HEK293 (cell line): Measurements from ENCODE around the gene SLA2.

Source experiments
- BCL6B ChIP-seq: fragments of 450-650 bp; formaldehyde crosslinking; IDR thresholded peaks from 2 replicates; pipeline ENCODE4 v1.5.1; 2017; ENCODE audit warnings: missing biosample characterization, missing genetic modification characterization
- IKZF3 ChIP-seq: fragments of 450-650 bp; IDR thresholded peaks from 2 replicates; pipeline ENCODE4 v1.5.0; 2018; ENCODE audit warnings: missing biosample characterization, mild to moderate bottlenecking, missing genetic modification characterization, moderate library complexity
- KLF8 ChIP-seq: fragments of 450-650 bp; formaldehyde crosslinking; IDR thresholded peaks from 2 replicates; pipeline ENCODE4 v1.5.1; 2016; ENCODE audit warnings: missing biosample characterization, missing genetic modification characterization
- MEIS1 ChIP-seq: sonication (generic); formaldehyde crosslinking; IDR thresholded peaks from 2 replicates; pipeline ENCODE4 v1.8.1; 2022; ENCODE audit warnings: missing genetic modification reagents, mild to moderate bottlenecking, borderline replicate concordance
- MZF1 ChIP-seq: fragments of 450-650 bp; formaldehyde crosslinking; IDR thresholded peaks from 2 replicates; pipeline ENCODE4 v1.5.1; 2017; ENCODE audit warnings: missing biosample characterization, missing genetic modification characterization, borderline replicate concordance
- PATZ1 ChIP-seq: fragments of 450-650 bp; formaldehyde crosslinking; IDR thresholded peaks from 2 replicates; pipeline ENCODE4 v1.5.1; 2016; ENCODE audit warnings: missing biosample characterization, missing genetic modification characterization
- PRDM4 ChIP-seq: fragments of 450-650 bp; formaldehyde crosslinking; IDR thresholded peaks from 2 replicates; pipeline ENCODE4 v1.5.1; 2017; ENCODE audit warnings: missing biosample characterization, missing genetic modification characterization
- SCRT1 ChIP-seq: fragments of 450-650 bp; formaldehyde crosslinking; IDR thresholded peaks from 2 replicates; pipeline ENCODE4 v1.5.1; 2016; ENCODE audit warnings: missing biosample characterization, missing genetic modification characterization, borderline replicate concordance
- TCF7L2 ChIP-seq: IDR thresholded peaks from 2 replicates; pipeline ENCODE4 v1.6.1; 2011; ENCODE audit warnings: low read depth, mild to moderate bottlenecking, inconsistent platforms, low read length, moderate library complexity, borderline replicate concordance
- YY2 ChIP-seq: fragments of 450-650 bp; formaldehyde crosslinking; IDR thresholded peaks from 2 replicates; pipeline ENCODE4 v1.5.1; 2016; ENCODE audit warnings: missing biosample characterization, missing genetic modification characterization
- ZBTB10 ChIP-seq: fragments of 450-650 bp; formaldehyde crosslinking; IDR thresholded peaks from 2 replicates; pipeline ENCODE4 v1.5.1; 2016; ENCODE audit warnings: missing biosample characterization, missing genetic modification characterization
- ZBTB20 ChIP-seq: fragments of 450-650 bp; formaldehyde crosslinking; IDR thresholded peaks from 2 replicates; pipeline ENCODE4 v1.5.1; 2016; ENCODE audit warnings: missing biosample characterization, missing genetic modification characterization
- ZBTB21 ChIP-seq: fragments of 450-650 bp; formaldehyde crosslinking; IDR thresholded peaks from 2 replicates; pipeline ENCODE4 v1.5.1; 2017; ENCODE audit warnings: missing biosample characterization, missing genetic modification characterization
- ZBTB26 ChIP-seq: fragments of 450-650 bp; formaldehyde crosslinking; optimal IDR thresholded peaks from 2 replicates; pipeline ENCODE3; 2016; ENCODE audit warnings: missing biosample characterization, mild to moderate bottlenecking, missing genetic modification characterization
- ZNF16 ChIP-seq: fragments of 450-650 bp; formaldehyde crosslinking; IDR thresholded peaks from 2 replicates; pipeline ENCODE4 v1.5.1; 2016; ENCODE audit warnings: low read depth, missing biosample characterization, missing genetic modification characterization
- ZNF211 ChIP-seq: fragments of 450-650 bp; formaldehyde crosslinking; IDR thresholded peaks from 2 replicates; pipeline ENCODE4 v1.5.1; 2016; ENCODE audit warnings: low read depth, missing biosample characterization, missing genetic modification characterization
- ZNF221 ChIP-seq: fragments of 450-650 bp; formaldehyde crosslinking; IDR thresholded peaks from 2 replicates; pipeline ENCODE4 v1.5.1; 2017; ENCODE audit warnings: missing biosample characterization, missing genetic modification characterization, borderline replicate concordance
- ZNF24 ChIP-seq: fragments of 450-650 bp; formaldehyde crosslinking; IDR thresholded peaks from 2 replicates; pipeline ENCODE4 v1.5.1; 2016; ENCODE audit warnings: missing biosample characterization, missing genetic modification characterization
- ZNF510 ChIP-seq: fragments of 450-650 bp; formaldehyde crosslinking; IDR thresholded peaks from 2 replicates; pipeline ENCODE4 v1.5.1; 2018; ENCODE audit warnings: mild to moderate bottlenecking, missing genetic modification characterization, missing biosample characterization; ENCODE audit not compliant: insufficient replicate concordance
- ZNF529 ChIP-seq: fragments of 450-650 bp; formaldehyde crosslinking; IDR thresholded peaks from 2 replicates; pipeline ENCODE4 v1.5.1; 2017; ENCODE audit warnings: missing genetic modification characterization, missing biosample characterization; ENCODE audit not compliant: insufficient replicate concordance
- ZNF560 ChIP-seq: fragments of 450-650 bp; formaldehyde crosslinking; IDR thresholded peaks from 2 replicates; pipeline ENCODE4 v1.5.1; 2017; ENCODE audit warnings: missing biosample characterization, missing genetic modification characterization, borderline replicate concordance
- ZNF658 ChIP-seq: fragments of 450-650 bp; formaldehyde crosslinking; IDR thresholded peaks from 2 replicates; pipeline ENCODE4; 2016; ENCODE audit warnings: missing biosample characterization, missing genetic modification characterization
- ZNF704 ChIP-seq: fragments of 450-650 bp; formaldehyde crosslinking; IDR thresholded peaks from 2 replicates; pipeline ENCODE4 v1.5.1; 2016; ENCODE audit warnings: missing biosample characterization, missing genetic modification characterization
- ZNF768 ChIP-seq: fragments of 450-650 bp; formaldehyde crosslinking; IDR thresholded peaks from 2 replicates; pipeline ENCODE4 v1.5.1; 2018; ENCODE audit warnings: missing biosample characterization, mild to moderate bottlenecking, missing genetic modification characterization
- ZNF785 ChIP-seq: fragments of 450-650 bp; formaldehyde crosslinking; IDR thresholded peaks from 2 replicates; pipeline ENCODE4 v1.5.1; 2016; ENCODE audit warnings: missing biosample characterization, missing genetic modification characterization

SLA2 gene

GRCh38 chr20:36574366-36575135 lies 71.4 kb downstream of the SLA2 start (continued):
- no peak for TF ChIP-seq ZNF704 (tag by site-specific recombination)
- TF ChIP-seq ZNF211 = no peak
- peak; percentile 58 for TF ChIP-seq PATZ1 (tag by site-specific recombination)
- no peak for TF ChIP-seq ZNF510 (tag by site-specific recombination)
- TF ChIP-seq ZBTB26 (tag by site-specific recombination) = peak; percentile 98
- peak; percentile 56 for TF ChIP-seq SCRT1 (tag by site-specific recombination)
- TF ChIP-seq TCF7L2 = no peak
- no peak for TF ChIP-seq MZF1
- TF ChIP-seq ZNF560 = no peak
- no peak for TF ChIP-seq ZNF16 (tag by site-specific recombination)
- TF ChIP-seq KLF8 (tag by site-specific recombination) = peak; percentile 71; the same call in 1 of the 2 replicates
- TF ChIP-seq ZNF658 (tag by site-specific recombination) = no peak
- no peak for TF ChIP-seq BCL6B (tag by site-specific recombination)
- TF ChIP-seq ZBTB20 (tag by site-specific recombination) = peak; percentile 65
- TF ChIP-seq MEIS1 = no peak
- TF ChIP-seq IKZF3 (tag by site-specific recombination) = 0 out of 2 replicates have a peak, but pooled peaks have one; percentile 10
- TF ChIP-seq ZNF221 (tag by site-specific recombination) = no peak
- TF ChIP-seq ZNF785 (tag by site-specific recombination) = no peak
- no peak for TF ChIP-seq ZNF768
- TF ChIP-seq YY2 (tag by site-specific recombination) = no peak
- peak; percentile 75; the same call in 1 of the 2 replicates for TF ChIP-seq ZBTB10 (tag by site-specific recombination)
- 0 out of 2 replicates have a peak, but pooled peaks have one; percentile 8 for TF ChIP-seq PRDM4 (tag by site-specific recombination)
- no peak for TF ChIP-seq ZNF529 (tag by site-specific recombination)
- TF ChIP-seq ZBTB21 (tag by site-specific recombination) = no peak
- no peak for TF ChIP-seq ZNF24 (tag by site-specific recombination)
